B cell (primary cell): Measurements from ENCODE around the gene HSPB3.

Experiments used
- EZH2 ChIP-seq: IDR thresholded peaks from 2 replicates; pipeline ENCODE4 v1.6.1; 2012; ENCODE audit warnings: borderline replicate concordance, low read depth, mild to moderate bottlenecking, moderate library complexity, low read length; ENCODE audit not compliant: insufficient read depth, poor library complexity, severe bottlenecking
- TF ChIP-seq, protein P1 (sequence below): fragments of 200-600 bp; IDR thresholded peaks from one replicate; pipeline ENCODE4 v1.8.0; 2022; ENCODE audit warnings: antibody characterized with exemption, mild to moderate bottlenecking

DNA sequence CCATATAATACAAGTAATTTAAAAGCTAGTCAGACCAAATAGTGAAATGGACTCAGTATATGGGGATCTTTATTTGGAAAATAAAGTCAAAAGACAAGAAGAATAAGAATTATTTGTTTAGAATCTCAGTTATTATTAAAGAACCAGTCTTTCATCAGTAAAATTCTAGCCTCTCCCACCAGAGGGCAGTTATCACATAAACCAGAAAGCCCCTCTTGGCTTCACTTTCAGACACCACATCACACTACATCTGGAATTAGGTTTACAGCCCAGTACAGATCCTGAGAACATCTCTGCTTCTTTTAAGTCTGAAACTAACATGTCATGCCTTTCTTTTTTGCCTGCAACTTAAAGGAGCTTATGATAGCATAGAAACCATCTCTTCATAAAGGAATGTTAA, 12.2 kb upstream of the HSPB3 start:
- no peak for TF ChIP-seq EZH2
- TF ChIP-seq, protein P1, sequence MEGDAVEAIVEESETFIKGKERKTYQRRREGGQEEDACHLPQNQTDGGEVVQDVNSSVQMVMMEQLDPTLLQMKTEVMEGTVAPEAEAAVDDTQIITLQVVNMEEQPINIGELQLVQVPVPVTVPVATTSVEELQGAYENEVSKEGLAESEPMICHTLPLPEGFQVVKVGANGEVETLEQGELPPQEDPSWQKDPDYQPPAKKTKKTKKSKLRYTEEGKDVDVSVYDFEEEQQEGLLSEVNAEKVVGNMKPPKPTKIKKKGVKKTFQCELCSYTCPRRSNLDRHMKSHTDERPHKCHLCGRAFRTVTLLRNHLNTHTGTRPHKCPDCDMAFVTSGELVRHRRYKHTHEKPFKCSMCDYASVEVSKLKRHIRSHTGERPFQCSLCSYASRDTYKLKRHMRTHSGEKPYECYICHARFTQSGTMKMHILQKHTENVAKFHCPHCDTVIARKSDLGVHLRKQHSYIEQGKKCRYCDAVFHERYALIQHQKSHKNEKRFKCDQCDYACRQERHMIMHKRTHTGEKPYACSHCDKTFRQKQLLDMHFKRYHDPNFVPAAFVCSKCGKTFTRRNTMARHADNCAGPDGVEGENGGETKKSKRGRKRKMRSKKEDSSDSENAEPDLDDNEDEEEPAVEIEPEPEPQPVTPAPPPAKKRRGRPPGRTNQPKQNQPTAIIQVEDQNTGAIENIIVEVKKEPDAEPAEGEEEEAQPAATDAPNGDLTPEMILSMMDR, result peak; percentile 51
